Transverse colon (tissue), 4 donors: ENCODE measurements around the gene NTRK3.

Source experiments
- POLR2A ChIP-seq: fragments of 450-650 bp; IDR thresholded peaks from one replicate; pipeline ENCODE4 v1.6.1; 2016; ENCODE audit warnings: antibody characterized with exemption, mild to moderate bottlenecking, moderate library complexity
- POLR2AphosphoS5 ChIP-seq, 3 donors: sonication (generic); formaldehyde crosslinking; IDR thresholded peaks; one replicate each; pipeline ENCODE4 v1.6.1; 2016; ENCODE audit warnings: antibody characterized with exemption in 3 of 3
- TF ChIP-seq, protein P1 (sequence below), 5 experiments: fragments of 200-600 bp in 3 of 5; fragments of 450-650 bp in 2 of 5; sonication (generic) in 3 of 5; IDR thresholded peaks; 1 replicate in 2 of 5; 2 replicates in 3 of 5; pipeline ENCODE4 v1.5.1; 2016 to 2017; ENCODE audit warnings: antibody characterized with exemption in 5 of 5, inconsistent platforms in 3 of 5, mild to moderate bottlenecking in 2 of 5, moderate library complexity in 1 of 5

DNA sequence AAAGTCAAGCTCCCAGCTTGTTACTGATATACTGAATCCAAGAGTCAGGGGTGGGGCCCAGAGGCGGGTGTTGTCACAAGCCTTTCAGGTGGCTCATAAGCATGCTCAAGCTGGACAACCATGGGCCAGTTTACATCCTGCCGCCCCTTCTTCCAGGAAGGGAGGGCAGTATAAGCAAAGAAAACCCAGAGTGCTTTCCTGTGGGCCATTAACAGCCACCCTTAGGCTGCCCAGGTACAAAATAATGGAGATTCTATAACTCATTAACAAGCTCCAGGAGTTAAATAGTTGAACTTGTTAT lies 183.2 kb downstream of the NTRK3 start:
- TF ChIP-seq, protein P1, sequence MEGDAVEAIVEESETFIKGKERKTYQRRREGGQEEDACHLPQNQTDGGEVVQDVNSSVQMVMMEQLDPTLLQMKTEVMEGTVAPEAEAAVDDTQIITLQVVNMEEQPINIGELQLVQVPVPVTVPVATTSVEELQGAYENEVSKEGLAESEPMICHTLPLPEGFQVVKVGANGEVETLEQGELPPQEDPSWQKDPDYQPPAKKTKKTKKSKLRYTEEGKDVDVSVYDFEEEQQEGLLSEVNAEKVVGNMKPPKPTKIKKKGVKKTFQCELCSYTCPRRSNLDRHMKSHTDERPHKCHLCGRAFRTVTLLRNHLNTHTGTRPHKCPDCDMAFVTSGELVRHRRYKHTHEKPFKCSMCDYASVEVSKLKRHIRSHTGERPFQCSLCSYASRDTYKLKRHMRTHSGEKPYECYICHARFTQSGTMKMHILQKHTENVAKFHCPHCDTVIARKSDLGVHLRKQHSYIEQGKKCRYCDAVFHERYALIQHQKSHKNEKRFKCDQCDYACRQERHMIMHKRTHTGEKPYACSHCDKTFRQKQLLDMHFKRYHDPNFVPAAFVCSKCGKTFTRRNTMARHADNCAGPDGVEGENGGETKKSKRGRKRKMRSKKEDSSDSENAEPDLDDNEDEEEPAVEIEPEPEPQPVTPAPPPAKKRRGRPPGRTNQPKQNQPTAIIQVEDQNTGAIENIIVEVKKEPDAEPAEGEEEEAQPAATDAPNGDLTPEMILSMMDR (IDR thresholded peaks at IDR 0.05): no peak
- TF ChIP-seq POLR2AphosphoS5 (IDR thresholded peaks at IDR 0.05): no peak
- TF ChIP-seq POLR2A: no peak
